IPS DF 6.9 (cell line): ENCODE results near the gene EFCC1.
"Not testable (repeated sequence)": the region's sequence is repeated elsewhere in the genome, so short reads cannot be mapped to it uniquely, and the experiment has no call there.

Experiments
- DNase-seq: peaks from one replicate; pipeline ENCODE4 v3.0.0-alpha.2; 2013; ENCODE audit warnings: low read depth, low spot score
- H3K27ac ChIP-seq: one replicate; pipeline ENCODE4 v1.5.1; 2013; ENCODE audit warnings: low read length, control low read depth
- H3K27me3 ChIP-seq: 2 replicates; pipeline ENCODE4 v1.6.1; 2013; ENCODE audit warnings: mild to moderate bottlenecking, low read length; ENCODE audit not compliant: control insufficient read depth, insufficient read depth
- H3K36me3 ChIP-seq: 2 replicates; pipeline ENCODE4 v1.6.1; 2013; ENCODE audit warnings: low read length; ENCODE audit not compliant: control insufficient read depth, insufficient read depth
- H3K4me1 ChIP-seq: 2 replicates; pipeline ENCODE4 v1.6.1; 2013; ENCODE audit warnings: low read length; ENCODE audit not compliant: control insufficient read depth, insufficient read depth
- H3K4me3 ChIP-seq: 2 replicates; pipeline ENCODE4 v1.5.1; 2013; ENCODE audit warnings: mild to moderate bottlenecking, low read length
- H3K9me3 ChIP-seq: 2 replicates; pipeline ENCODE4 v1.6.1; 2013; ENCODE audit warnings: low read length, inconsistent platforms; ENCODE audit not compliant: control insufficient read depth, insufficient read depth
- WGBS: extraction: QIAGEN DNeasy Blood & Tissue Kit; methylation state at CpG from one replicate; pipeline ENCODE4 v1.1.7; 2013; ENCODE audit warnings: mixed read lengths, missing lambda C conversion rate; ENCODE audit not compliant: insufficient read length, insufficient coverage; 5-methylcytosine and 5-hydroxymethylcytosine counted together

EFCC1 gene

GRCh38 chr3:129065016-129065719 is 64.1 kb downstream of the EFCC1 start:
- no peak overlapping the region for H3K4me3 ChIP-seq
- no peaks in the 10 kb centered on the region for H3K27me3 ChIP-seq
- WGBS: no CpG with 5 or more reads among the region's 14 CpGs
- no peaks in the 10 kb centered on the region for H3K9me3 ChIP-seq
- no peak overlapping the region for H3K27ac ChIP-seq
- no peaks in the 10 kb centered on the region for H3K4me1 ChIP-seq
- H3K36me3 ChIP-seq: no peaks in the 10 kb centered on the region
- no peak for DNase-seq

GRCh38 chr3:129065720-129066073 is 64.6 kb downstream of the EFCC1 start:
- DNase-seq: no peak
- no peaks in the 10 kb centered on the region for H3K36me3 ChIP-seq
- WGBS: no CpG with 5 or more reads among the region's 4 CpGs

GRCh38 chr3:129067719-129068118 is 66.6 kb downstream of the EFCC1 start:
- not testable (repeated sequence) for H3K9me3 ChIP-seq, H3K4me3 ChIP-seq, H3K36me3 ChIP-seq, DNase-seq, H3K4me1 ChIP-seq, H3K27me3 ChIP-seq, H3K27ac ChIP-seq
- no CpG with 5 or more reads among the region's 7 CpGs for WGBS

More at GRCh38 chr3:129065720-129066073, 64.6 kb downstream of the EFCC1 start:
- no peaks in the 10 kb centered on the region for H3K9me3 ChIP-seq
- H3K4me1 ChIP-seq: no peaks in the 10 kb centered on the region
- no peak overlapping the region for H3K27ac ChIP-seq
- no peaks in the 10 kb centered on the region for H3K27me3 ChIP-seq
- H3K4me3 ChIP-seq: no peak overlapping the region

DNA sequence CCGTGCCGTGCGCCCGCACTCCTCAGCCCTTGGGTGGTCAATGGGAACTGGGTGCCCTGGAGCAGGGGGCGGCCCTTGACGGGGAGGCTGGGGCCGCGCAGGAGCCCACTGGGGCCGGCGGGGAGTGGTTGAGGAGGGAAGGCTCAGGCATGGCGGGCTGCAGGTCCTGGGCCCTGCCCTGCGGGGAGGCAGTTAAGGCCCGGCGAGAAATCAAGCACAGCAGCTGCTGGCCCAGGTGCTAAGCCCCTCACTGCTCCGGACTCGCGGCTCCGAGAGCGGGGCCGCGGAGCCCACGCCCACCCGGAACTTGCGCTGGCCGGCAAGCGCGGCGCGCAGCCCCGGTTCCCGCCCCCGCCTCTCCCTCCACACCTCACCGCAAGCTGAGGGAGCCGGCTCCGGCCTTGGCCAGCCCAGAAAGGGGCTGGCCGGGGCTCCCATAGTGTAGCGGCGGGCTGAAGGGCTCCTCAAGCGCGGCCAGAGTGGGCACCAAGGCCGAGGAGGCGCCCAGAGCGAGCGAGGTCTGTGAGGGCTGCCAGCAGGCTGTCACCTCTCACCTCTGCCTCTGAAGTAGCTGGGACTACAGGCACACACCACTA is 67.3 kb downstream of the EFCC1 start:
- DNase-seq: no peak
- no peaks in the 10 kb centered on the region for H3K4me1 ChIP-seq
- H3K9me3 ChIP-seq: no peaks in the 10 kb centered on the region
- WGBS: no CpG with 5 or more reads among the region's 44 CpGs
- no peak overlapping the region for H3K27ac ChIP-seq
- no peaks in the 10 kb centered on the region for H3K27me3 ChIP-seq
- no peaks in the 10 kb centered on the region for H3K36me3 ChIP-seq
- H3K4me3 ChIP-seq: no peak overlapping the region

GRCh38 chr3:129069313-129070085 is 68.4 kb downstream of the EFCC1 start:
- not testable (repeated sequence) for H3K27ac ChIP-seq, H3K27me3 ChIP-seq, H3K36me3 ChIP-seq, H3K9me3 ChIP-seq, H3K4me3 ChIP-seq, H3K4me1 ChIP-seq, DNase-seq
- no CpG with 5 or more reads among the region's 13 CpGs for WGBS

- WGBS: no CpG with 5 or more reads among the region's 8 CpGs
- Histone ChIP-seq H3K27ac (no peak overlapping the region), H3K27me3 (no peaks in the 10 kb centered on the region), H3K4me1 (no peaks in the 10 kb centered on the region), H3K4me3 (no peak overlapping the region), H3K9me3 (no peaks in the 10 kb centered on the region), H3K36me3 (no peaks in the 10 kb centered on the region)
- DNase-seq: no peak
Observed at GRCh38 chr3:129070086-129070885, 69.2 kb downstream of the EFCC1 start.

DNA sequence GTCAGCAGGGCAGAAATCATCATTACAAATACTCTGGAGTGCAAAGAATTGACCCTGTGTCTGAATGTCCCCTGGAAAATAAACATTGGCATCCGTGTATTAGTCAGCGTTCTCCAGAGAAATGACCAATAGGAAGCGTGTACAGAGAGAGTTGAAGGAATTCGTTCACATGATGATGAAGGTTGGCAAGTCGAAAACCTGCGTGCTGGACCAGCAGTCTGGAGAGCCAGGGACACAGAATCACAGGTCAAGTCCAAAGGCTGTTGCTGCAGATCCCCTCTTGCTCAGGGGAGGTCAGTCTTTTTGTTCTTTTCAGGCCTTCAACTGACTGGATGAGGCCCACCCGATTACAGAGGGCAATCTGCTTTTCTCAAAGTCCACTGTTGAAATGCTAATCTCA is 76.1 kb downstream of the EFCC1 start:
- no peaks in the 10 kb centered on the region for H3K9me3 ChIP-seq
- no peak overlapping the region for H3K4me3 ChIP-seq
- no peak for DNase-seq
- no peaks in the 10 kb centered on the region for H3K4me1 ChIP-seq
- H3K27ac ChIP-seq: no peak overlapping the region
- no peaks in the 10 kb centered on the region for H3K36me3 ChIP-seq
- no CpG with 5 or more reads among the region's 7 CpGs for WGBS
- H3K27me3 ChIP-seq: no peaks in the 10 kb centered on the region

DNA sequence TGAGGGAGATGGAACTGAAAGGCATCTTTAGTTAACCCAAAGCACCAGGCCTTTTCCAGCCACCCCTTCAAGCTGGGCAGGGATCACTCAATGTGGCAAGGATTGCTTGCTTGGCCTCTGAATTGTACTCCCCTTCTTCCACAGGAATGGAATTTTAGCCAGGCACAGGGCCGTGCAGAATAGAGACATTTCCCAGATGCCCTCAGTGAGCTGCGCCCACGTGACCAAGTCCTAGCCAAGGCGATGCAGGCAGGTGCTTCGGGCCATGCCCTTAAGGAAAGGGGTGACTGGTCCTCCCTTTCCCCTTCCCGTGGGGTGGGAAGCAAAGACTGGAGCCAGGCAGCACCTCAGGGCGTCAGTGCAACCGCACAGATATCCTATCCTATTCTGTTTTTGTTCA is 77.4 kb downstream of the EFCC1 start:
- H3K4me1 ChIP-seq: no peaks in the 10 kb centered on the region
- H3K4me3 ChIP-seq: no peak overlapping the region
- no peak overlapping the region for H3K27ac ChIP-seq
- no CpG with 5 or more reads among the region's 8 CpGs for WGBS
- no peaks in the 10 kb centered on the region for H3K36me3 ChIP-seq
- H3K9me3 ChIP-seq: no peaks in the 10 kb centered on the region
- no peak for DNase-seq
- H3K27me3 ChIP-seq: no peaks in the 10 kb centered on the region

- WGBS: no CpG with 5 or more reads among the region's 8 CpGs
- no peak for DNase-seq
Observed at GRCh38 chr3:129081503-129081902, 80.4 kb downstream of the EFCC1 start.

DNA sequence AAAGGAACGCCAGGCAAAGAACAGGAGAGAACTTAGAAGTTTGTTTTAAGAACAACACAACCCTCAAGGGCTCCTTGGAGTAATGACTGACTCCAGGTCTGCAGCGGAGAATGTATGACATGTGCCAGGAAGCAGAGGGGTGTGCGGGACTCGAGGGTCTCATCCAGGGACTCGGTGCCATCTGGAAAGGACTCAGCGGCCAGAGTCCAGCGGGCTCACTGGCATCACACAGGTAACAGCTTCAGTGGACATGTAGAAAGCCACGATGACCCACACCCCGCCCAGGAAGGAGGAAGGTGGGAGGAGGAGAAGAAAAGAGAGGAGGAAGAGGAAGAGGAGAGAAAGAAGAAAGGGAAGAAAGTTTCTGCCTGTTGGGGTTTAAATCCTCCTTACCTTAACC is 80.9 kb downstream of the EFCC1 start:
- Histone ChIP-seq H3K27me3 (no peaks in the 10 kb centered on the region), H3K4me1 (no peaks in the 10 kb centered on the region), H3K4me3 (no peak overlapping the region), H3K36me3 (no peaks in the 10 kb centered on the region), H3K9me3 (no peaks in the 10 kb centered on the region), H3K27ac (no peak overlapping the region)
- no CpG with 5 or more reads among the region's 9 CpGs for WGBS
- DNase-seq: no peak

More at GRCh38 chr3:129081503-129081902, 80.4 kb downstream of the EFCC1 start:
- Histone ChIP-seq H3K4me1 (no peaks in the 10 kb centered on the region), H3K4me3 (no peak overlapping the region), H3K36me3 (no peaks in the 10 kb centered on the region), H3K9me3 (no peaks in the 10 kb centered on the region), H3K27me3 (no peaks in the 10 kb centered on the region), H3K27ac (no peak overlapping the region)
